NCI-H748 (cell line): Measurements from ENCODE around the gene TAF8.

Experiments used
- DNase-seq: peaks from one replicate; lab custom pipeline; 2025; ENCODE audit not compliant: unreplicated experiment; lab: John Stamatoyannopoulos, UW

The TAF8 gene

DNA sequence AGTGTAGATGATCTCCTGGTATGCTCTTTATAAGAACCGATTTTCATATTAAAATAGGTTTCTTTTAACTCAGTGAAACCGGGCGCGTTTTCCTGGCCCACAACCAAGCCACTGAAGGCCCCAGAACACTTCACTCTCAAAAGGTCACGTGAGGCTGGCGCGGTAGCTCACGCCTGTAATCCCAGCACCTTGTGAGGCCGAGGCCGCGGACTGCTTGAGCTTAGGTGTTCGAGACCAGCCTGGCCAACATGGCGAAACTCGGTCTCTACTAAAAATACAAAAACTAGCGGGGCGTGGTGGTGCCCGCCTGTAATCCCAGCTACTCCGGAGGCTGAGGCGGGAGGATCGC lies 402 bp upstream of the TAF8 start:
- DNase-seq, result peak; percentile 45

DNA sequence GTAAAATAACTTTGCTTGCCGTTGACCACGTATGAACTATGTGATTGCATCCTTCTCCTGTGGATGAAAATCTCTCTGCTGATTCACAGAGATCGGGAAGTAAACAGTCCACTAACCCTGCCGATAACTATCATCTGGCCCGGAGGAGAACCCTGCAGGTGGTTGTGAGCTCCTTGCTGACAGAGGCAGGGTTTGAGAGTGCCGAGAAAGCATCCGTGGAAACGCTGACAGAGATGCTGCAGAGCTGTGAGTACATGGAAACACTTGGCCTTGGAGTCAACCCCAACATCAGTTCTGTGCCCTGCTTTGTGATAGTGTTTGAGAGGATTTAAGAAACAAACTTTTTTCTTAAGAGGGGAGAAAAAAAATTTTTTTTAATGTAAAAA lies 937 bp downstream of the TAF8 start:
- peak; percentile 26 for DNase-seq

DNA sequence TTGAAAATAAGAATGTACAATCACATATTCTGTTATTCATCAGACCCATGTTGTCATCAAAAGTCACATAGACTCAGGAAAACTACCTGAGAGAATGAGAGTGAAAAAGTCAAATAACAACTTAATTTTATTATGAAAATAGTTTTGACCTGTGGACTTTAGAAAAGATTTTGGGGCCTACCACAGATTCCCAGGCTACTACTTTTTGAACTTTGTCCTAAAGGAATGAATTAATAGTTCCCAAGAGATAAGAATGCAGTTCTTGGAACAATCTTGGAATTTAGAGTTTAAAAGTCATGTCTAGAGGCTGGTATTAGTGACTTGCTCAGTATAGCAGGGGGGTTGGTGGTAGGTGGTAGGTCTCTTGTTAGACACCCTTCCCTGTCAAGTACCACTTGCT lies 3.3 kb downstream of the TAF8 start:
- no peak for DNase-seq

DNA sequence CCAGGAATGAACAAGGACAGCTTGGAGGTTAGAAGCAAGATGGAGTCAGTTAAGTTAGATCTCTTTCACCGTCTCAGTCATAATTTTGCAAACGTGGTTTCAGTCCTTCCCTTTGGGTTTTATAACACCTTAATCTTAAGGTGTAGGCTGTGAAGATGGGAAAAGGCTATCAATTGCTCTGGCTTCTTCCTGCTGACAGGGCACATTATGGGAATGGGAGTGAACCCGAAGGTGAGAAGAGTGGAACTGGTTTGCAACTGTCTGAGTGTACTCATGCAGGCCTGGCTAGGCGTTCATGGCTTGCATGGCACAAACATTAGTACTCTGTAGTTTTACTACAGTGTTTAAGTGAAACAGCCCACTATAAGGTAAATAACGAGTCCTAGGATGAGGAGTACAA lies 9.4 kb downstream of the TAF8 start:
- no peak for DNase-seq

DNA sequence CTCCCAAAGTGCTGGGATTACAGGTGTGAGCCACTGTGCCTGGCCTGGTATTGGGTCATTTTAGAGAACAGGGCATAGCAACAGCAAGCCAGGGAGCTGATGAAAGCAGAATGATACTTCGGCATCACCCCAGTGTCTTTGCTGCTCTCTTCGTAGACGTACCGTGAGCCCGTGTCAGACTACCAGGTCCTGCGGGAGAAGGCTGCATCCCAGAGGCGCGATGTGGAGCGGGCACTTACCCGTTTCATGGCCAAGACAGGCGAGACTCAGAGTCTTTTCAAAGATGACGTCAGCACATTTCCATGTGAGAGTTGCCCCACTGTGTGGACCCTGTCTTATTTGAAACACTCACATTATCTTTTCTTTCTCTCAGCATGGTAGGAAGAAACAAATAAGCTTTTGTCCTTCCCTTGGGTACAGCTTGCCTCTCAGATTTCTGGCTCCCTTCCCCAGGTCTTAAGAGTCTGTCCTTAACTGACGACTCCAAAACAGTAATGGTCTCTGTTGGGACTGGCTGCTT lies 15.9 kb downstream of the TAF8 start:
- DNase-seq, result no peak

DNA sequence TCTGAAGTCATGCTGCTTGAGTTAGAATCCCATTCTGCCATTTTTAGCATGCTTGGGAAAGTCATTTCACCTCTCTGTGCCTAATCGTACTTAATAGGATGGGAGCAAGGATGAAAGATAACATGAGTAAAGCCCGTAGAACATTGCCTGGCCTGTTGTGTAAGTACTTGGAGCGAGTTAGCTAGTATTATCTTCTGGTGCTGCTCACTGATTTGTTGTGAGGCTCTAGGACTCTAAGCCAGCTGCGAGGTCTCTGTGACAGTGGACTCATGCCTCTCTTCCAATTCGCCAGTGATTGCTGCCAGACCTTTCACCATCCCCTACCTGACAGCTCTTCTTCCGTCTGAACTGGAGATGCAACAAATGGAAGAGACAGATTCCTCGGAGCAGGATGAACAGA lies 17.8 kb downstream of the TAF8 start:
- no peak for DNase-seq

DNA sequence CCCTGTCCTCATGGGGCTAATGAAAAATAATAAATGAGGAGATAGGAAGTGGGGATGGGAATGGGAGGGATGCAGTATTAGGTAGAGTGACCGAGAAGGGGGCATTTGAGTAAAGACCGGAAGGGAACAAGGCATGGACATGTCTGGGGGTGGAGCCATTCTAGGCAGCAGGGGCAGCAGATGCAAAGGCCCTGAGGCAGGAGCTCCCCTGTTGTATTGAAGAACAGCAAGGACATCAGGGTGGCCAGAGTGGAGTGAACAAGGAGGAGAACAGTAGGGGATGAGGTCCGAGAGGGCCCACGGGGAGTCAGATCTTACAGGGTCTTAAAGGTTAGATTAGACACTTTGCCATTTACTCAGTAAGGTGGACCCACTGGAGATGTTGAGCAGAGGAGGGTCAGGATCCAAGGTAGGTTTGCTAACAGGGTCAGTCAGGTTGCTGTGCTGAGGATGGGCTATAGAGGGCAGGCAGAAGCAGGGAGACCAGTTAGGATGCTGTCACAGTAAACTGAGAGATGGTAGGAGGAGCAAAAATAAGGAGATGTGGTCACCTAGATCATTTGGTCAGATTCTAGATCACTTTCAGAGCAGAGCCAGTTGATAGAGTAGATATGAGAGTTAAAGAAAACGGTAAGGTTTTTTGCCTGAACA lies 18.7 kb downstream of the TAF8 start:
- DNase-seq, result no peak

DNA sequence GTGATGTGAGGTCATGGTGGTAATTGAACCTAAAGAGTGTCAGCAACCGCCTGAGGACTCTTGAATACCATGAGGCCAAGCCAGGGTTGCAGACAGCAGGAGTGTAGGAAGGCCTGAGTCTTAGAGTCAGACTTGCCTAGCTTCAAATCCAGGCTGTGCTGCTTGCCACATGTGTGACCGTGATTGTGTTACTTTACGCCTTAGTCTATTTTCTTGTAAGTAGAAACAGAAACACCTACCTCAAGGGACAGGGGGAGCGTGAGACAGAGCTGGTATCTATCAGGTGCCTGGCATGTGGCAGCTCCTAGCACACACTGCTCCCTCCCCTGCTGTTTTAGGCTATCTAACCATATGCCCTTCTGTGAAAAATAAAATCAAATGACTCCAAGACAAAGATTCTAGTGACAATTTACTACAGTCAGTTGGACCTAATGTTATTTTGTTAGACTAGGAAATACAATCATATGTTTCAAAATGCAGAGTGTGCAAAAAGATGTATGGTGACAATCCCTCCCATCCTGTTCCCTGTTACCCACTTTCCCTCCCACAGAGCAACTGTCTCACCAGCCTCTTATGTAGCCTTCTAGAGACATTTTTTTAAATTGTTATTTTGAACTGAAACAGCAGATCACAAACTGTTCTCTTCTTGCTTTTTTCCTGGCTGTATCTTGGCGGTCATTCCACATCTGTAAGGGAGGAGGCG lies 21.7 kb downstream of the TAF8 start:
- no peak for DNase-seq

DNA sequence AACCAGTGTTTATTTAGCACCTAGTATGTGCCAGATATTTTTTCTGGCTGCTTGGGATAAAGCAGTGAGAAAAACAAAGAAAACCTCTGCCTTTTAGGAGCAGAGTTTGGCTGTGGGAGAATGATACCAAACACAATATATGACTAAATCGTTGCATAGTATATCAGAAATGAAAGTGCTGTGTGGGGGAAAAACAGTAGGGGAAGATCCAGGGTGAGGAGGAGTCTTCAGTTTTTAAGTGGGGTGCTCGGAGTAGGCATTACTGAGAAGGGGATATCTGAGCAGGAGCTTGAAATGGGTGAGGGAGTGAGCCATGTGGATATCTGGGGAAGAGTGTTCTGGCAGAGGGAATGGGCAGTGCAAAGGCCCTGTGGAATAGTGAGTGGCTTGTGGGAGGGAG lies 23.0 kb downstream of the TAF8 start:
- no peak for DNase-seq

DNA sequence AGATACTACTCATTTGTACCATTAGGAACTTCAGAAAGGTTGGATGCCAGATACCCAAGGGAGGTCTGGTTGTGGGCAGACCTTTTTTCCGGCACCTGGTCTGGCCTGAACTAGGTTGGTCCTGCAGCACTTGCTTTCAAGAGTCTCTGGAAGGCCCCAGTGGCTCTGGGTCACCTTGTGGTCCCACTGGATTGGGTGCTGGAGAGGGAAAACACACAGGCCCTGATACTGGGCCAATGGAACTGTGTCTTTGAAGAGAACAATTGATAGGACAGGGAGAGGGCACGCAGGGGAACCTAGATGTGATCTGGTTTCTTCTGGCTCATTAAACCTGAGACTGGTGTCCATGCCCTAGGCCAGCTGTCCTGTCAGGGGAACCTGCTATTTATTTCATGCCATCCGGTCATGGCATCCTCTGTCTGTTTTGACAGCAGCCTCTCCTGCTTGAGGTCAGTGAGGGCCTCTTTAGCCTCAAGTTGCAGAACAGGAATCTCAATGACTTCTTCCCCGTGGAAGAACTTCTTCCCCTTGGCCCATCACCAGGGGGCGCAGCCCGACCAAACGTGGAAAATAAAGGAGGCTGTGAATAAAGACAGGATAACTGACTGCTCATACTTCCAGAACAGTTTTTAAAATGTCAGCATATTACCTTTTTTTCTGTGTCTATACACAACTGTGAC lies 25.0 kb downstream of the TAF8 start:
- DNase-seq, result peak; percentile 76

DNA sequence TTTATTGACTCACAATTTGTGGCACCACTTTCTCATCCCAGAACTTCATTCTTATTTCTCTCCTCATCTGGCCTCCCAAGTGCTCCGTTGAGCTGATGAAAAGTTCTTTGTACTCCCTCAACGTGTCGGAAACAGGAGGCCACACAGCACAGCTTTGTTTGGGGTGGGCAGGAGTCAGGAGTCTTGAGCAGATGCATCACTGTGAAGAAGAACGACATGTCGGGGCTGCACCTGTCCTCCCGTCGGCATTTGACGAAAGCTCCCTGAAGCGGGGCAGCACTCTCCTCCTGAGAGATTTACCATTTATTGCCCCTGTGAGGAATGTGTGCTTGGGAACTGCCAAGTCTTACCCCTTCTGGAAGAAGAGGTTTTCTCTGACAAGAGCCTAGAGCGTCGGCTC lies 28.1 kb downstream of the TAF8 start:
- DNase-seq, result no peak

DNA sequence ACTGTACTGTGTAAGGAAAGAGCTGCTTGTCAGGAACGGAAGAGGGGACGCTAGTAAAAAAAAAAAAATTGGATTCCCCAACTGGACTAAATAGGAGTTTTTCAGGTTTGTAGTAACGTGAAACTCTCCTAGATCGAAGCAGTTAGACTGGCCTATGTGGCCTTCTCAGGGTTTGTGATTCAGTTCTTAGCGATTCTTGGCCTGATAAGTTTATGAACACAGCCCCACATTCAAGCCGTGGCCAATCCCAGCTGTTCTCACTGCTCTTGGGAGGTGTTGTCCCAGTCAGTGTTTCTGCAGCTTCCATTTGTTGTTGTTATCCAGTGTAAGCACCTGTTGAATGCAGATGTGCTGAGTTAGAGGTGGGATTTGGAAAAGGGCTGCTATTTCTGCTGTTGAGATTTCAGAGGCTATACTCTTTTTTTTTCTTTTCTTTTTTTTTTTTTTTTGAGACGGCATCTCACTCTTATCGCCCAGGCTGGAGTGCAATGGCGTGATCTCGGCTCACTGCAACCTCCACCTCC lies 29.7 kb downstream of the TAF8 start:
- no peak for DNase-seq

DNA sequence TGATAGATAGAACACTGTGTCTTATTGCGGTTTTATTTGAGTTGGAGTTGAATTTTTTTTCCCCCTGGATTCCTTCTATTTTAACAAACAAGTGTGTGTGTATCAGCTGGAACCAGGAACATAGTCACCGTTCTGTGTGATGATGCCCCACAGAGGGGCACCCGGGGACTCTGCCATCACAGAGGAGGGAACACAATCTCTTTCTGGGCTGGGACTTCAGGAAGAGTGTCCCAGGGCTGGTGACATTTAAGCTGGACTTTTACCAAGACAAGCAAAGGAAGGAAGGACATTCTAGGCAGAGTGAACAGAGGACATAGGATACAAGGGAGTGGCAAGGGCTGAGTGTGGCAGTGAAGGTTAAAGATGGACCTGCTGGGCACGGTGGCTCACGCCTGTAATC lies 33.2 kb downstream of the TAF8 start:
- DNase-seq, result no peak

DNA sequence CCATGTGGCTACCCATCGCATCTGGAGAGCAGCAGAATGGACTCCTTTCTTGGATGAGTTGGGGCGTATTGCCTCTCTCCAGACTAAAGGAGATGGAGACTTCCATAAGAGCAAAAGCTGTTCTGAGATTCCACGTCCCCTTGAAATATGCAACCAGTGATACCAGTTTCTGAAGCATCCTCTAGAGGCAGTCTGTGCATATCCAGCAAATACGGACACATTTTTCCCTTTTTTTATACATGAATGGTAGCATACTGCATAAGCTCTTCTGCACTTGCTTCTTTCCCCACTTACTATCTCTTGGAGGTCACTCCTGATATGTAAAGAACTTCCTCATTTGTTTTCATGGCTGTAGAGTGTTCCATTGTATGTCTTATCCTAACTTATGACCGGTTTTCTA lies 34.6 kb downstream of the TAF8 start:
- DNase-seq, result no peak

DNA sequence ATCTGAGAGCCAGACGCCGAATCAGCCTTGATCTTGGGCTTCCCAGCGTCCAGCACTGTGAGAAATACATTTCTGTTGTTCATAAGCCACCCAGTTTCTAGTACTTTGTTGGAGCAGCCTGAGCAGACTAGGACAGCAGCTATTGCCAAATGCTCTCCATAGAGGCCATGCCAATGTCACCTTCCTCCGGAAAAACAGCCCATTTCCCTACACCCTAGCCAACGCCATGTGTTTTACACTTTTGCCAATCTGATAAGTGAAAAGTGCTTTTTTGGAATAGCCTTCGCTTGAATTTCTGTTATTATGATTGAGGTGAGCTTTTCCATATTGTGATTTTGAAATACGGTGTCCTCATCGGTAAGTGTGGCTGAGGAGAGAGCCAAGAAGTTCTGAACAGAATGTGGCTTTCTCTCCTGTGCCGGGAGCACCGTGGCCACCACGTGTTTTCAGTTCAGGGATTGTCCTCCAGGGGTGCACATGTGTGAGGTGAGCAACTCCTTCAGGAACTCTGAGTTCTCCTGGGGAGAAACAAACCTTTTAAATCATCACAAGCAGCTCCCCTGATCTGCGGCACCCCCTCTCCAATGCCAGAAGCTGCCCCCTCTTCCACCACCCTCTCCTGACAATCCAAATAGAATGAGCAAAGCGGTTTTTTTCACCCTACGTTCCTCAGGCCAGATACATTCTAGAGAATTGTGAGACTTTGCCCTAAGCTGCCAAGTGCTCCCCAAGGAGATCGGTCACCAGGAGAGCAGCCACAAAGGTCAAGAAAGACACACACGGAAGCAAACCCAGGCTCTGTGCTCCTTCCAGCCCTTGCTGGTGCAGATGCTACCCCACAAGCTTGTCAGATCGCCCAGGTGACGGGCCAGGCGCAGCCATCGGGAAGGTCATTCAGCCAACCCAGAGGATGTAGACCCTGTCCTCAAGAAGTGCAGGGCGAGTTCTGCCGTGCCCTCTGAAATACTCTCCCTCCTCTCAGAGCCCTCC lies 36.0 kb downstream of the TAF8 start:
- no peak for DNase-seq

DNA sequence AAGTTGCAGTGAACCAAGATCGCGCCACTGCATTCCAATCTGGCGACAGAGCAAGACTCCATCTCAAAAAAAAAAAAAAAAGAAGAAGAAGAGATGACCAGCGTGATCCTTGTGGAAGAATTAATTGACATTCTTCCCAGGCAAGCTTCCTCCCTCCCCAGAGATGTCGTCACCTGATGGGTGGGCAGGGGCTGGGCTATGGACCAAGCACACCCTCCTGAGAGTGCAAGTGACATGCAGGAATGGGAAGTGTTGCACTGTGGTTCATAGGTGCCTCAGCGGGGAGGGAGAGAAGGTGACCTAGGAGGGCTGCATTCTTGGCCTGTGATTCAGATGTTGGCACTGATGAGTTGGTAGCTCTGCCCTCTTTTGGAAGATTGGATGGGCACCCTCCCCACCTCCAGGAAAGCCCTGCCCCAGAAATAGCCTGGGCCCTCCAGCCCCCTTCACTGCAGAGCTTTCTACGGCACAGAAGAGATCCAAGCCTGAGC lies 37.8 kb downstream of the TAF8 start:
- no peak for DNase-seq

DNA sequence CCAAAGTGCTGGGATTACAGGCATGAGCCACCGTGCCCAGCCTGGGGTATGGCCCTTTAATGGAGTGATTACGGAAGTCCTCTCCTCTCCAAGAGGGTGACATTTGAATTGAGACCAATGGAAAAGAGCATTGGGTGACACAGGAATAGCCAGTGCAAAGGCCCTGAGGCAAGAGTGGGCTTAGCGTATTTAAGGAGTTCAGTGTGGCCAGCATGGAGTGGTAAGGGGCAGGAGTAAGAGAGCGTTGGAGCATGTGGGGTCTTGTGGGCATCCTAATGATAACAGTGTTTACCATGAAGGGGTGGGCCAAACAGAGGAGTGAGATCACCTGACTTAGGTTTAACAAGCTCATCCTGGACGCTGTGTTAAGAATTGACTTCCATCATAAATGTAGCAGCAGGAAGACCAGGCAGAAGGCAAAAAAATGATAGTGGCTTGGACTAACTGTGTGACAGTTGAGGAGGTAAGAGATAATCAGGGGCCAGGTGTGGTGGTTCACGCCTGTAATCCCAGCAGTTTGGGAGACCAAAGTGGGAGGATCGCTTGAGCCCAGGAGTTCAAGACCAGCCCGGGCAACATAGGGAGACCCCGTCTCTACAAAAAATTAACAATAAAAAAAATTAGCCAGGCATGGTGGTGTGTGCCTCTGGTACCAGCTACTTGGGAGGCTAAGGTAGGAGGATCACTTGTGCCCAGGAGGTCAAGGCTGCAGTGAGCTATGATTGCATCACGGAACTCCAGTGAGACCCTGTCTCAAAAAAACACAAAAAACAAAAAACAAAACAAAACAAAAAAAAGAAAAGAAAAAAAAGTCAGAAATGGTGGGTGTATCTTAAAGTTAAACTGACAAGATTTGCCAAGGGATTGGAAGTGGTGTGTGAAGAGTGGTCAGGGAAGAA lies 40.7 kb downstream of the TAF8 start:
- DNase-seq, result no peak

DNA sequence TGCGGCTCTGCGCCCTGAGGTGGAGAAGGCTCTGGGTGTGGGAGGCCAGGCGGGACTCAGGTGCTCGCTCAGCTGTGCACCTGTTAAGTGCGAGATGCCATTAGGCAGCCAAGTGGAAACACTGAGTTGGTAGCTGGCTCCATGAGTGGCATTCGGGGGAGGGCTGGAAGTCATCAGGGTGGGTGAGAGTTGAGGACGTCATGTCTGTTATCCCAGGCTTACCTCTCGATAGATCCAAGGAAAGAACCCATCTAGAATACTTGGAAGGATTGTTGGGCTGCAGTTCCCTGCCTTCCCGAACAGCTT lies 41.3 kb downstream of the TAF8 start:
- no peak for DNase-seq

DNA sequence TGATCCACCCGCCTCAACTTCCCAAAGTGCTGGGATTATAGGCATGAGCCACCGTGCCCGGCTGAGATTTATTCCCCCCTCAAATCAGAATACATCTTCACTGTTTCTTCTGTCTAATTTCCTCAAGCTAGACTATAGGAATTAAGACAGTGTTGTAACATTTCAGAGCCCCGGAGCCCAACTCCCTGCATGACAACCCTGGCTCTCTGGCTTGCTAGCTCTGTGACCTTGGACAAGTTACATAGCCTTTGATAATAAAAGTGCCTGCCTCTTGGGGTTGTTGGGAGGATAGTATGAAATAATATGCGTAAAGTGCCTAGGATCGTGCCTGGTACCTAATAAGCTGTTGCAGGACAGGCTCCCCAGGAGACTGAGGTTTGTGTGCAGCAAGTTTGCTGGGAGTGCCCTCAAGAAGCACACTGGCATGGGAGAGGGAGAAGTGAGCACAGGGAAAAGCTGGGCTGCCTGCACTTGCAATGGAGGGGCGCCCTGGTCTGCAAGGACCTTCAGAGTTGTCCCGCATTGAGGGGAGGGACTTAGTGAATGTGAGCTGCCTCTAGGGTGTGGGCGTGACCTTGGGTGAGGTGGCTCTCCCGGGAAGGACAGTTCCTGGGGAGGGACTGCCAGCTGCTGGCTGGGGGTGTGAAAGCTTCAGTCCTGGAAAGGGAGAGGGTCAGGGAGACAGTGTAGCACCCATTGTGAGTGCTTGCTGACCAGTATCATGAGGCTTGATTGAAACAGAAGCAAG lies 43.4 kb downstream of the TAF8 start:
- DNase-seq, result no peak
